GM12892 (cell line): ENCODE results near the gene OR2T4.

Experiments used
- POLR2A ChIP-seq: IDR thresholded peaks from 2 replicates; pipeline ENCODE4 v1.6.1; 2011; ENCODE audit warnings: low read depth, low read length, control low read depth
- POLR2AphosphoS5 ChIP-seq: IDR thresholded peaks from 2 replicates; pipeline ENCODE4 v1.6.1; 2011; ENCODE audit warnings: low read depth, low read length, control low read depth
- TAF1 ChIP-seq: IDR thresholded peaks from 2 replicates; pipeline ENCODE4 v1.6.1; 2011; ENCODE audit warnings: low read depth, mild to moderate bottlenecking, control low read depth, low read length, borderline replicate concordance

GRCh38 chr1:248376916-248377315, 15.5 kb downstream of the OR2T4 start:
- TF ChIP-seq POLR2A (no peak), TAF1 (no peak), POLR2AphosphoS5 (no peak)
